ENCODE results near the gene OR2B6.

Gene OR2B6

GRCh38 chr6:28005975-28006374, 48.9 kb downstream of the OR2B6 start:
- no peak for TF ChIP-seq CTCF (IDR thresholded peaks at IDR 0.05)
- TF ChIP-seq ZFX (IDR thresholded peaks at IDR 0.05; ENCODE audit: borderline replicate concordance): no peak
- H3K27ac ChIP-seq: no peak overlapping the region
